Embryonic facial prominence (tissue), 1 donor: Measurements from ENCODE around the gene S1PR4.
"Not testable (repeated sequence)": the region's sequence is repeated elsewhere in the genome, so short reads cannot be mapped to it uniquely, and the experiment has no call there.

Experiments used
- DNase-seq: peaks from one replicate; pipeline ENCODE4 v3.0.0-alpha.2; 2016; ENCODE audit errors: extremely low spot score

S1PR4 gene

DNA sequence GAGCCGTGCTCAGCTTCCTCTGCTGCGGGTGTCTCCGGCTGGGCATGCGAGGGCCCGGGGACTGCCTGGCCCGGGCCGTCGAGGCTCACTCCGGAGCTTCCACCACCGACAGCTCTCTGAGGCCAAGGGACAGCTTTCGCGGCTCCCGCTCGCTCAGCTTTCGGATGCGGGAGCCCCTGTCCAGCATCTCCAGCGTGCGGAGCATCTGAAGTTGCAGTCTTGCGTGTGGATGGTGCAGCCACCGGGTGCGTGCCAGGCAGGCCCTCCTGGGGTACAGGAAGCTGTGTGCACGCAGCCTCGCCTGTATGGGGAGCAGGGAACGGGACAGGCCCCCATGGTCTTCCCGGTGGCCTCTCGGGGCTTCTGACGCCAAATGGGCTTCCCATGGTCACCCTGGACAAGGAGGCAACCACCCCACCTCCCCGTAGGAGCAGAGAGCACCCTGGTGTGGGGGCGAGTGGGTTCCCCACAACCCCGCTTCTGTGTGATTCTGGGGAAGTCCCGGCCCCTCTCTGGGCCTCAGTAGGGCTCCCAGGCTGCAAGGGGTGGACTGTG, 1.2 kb downstream of the S1PR4 start:
- no peak for DNase-seq

- DNase-seq: no peak
These were observed 5.4 kb downstream of the S1PR4 start for GRCh38 chr19:3183721-3184641.

- DNase-seq: peak; percentile 52
These were observed 6.4 kb downstream of the S1PR4 start for GRCh38 chr19:3184847-3185460.

- peak; percentile 88 for DNase-seq
These were observed 7.0 kb downstream of the S1PR4 start, which contains the start of gene NCLN for GRCh38 chr19:3185461-3186159. Gene NCLN (plus strand): TSS chr19:3185930. CDS start chr19:3186031, 101 bp downstream.

GRCh38 chr19:3186160-3186688, 7.7 kb downstream of the S1PR4 start:
- no peak for DNase-seq

DNA sequence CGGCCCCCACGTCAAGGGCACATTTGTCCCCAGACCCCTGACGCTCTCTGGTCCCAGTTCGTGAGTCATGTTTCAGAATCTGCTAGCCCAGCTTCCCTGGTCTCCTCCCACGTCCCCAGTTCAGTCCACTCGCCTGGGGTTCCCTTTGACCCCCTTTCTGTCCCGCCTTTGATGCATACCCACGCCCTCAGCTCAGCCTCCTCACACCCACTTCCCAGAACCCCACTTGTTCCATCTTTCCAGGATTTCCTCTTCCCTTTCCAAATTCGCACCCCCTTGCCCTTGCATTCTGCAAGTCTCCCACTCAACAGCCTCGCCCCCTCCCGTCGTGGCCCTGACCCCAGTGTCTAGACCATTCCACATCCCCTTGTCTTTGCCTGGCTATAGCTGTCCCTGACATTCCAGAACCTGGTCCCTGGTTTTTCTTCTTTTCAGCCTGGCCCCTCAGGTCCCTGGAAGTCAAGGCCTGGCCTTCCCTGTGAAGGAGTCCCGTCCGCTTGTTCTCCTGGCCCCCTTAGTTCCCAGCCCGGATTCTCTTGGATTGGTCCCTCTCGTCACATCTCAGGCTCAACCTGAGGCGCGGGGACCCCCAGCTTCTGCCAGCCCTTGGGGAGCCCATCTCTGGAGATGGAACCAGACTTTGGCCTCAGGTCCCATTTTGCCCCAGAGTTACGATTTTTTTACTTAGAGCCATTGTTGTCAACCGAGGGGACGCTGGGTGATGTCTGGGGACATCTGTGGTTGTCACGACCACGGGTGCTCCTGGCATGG, 8.5 kb downstream of the S1PR4 start:
- no peak for DNase-seq

DNA sequence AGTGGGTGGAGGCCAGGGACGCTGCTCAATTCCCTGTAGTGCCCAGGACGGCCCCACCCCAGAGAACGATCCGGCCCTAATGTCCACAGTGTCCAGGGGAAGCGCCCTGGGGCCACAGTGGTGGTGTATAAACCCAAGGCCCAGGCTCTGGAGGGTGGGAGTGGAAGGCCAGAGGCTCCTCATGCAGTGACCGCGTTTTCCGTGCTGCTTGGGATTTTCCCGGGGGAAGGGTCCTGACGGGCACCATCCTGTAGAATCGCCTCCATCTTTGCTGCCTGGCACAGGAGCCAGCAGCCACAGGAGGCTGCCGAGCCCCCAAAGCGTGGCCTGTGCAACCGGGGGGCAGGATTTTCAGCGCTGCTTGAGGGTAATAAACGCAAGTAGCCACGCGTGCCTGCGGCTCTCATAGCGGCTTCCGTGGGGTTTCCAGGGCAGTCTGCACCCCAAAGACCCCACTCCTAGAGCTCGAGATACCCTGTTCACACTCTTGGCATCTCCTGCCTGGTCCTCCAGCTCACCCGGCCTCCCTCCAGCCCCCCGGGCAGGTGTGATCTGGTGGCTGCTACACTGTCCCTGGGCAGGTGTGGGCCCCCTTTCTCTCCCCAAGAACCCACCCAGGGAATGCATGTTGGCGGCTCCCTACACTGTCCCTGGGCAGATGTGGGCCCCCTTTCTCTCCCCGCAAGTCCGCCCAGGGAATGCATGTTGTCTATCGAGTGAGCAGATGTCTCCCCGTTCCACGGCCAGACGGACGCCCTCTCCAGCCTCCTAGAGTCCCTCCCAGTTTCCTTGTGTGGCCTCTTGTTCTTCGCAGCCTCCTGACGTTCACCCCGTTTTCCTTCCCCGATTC, 9.3 kb downstream of the S1PR4 start:
- DNase-seq: no peak

DNA sequence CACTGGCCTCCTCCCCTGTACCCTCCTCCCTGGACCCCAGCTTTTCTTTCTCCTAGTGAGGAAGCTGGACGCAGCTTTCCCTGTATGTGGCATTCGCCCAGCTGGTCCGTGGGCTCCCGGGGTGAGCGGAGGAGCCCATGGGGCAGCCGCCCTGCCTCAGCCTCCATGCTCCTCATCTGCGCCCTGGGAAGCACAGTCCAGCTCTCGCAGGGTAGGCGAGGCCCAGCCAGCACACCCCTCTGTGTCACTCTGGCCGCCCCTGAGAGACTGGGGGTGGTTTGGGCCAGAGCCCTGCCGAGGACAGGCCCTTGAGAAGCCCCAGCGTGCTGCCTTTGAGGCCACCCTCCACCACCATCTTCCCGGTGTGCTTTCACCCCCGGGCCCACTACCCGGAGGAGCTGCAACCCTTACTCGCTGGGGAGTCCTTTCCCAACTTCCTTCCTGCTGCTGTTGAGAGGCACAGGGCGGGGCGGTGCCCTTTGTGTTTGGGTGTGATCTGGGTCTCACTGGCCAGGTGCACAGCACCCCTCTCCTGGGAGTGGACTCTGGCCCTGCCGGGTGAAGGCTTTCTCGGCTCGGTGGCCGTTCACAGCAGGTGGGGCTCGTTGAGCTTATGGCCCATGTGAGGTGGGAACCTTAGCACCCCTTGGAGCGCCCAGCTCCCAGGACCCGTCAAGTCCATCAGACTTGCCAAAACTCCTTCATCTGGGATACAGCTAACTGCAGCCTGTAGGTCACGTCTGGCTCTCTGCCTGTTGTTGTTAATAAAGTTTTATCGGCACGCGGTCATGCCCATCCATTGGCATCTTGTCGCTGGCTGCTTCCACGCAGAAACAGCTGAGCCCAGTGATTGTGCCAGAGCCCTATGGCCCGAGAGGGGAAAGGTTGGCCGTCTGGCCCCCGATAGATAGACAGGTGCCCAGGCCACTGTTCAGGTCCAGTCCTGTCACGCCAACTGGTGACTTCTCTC, 10.3 kb downstream of the S1PR4 start:
- no peak for DNase-seq

DNA sequence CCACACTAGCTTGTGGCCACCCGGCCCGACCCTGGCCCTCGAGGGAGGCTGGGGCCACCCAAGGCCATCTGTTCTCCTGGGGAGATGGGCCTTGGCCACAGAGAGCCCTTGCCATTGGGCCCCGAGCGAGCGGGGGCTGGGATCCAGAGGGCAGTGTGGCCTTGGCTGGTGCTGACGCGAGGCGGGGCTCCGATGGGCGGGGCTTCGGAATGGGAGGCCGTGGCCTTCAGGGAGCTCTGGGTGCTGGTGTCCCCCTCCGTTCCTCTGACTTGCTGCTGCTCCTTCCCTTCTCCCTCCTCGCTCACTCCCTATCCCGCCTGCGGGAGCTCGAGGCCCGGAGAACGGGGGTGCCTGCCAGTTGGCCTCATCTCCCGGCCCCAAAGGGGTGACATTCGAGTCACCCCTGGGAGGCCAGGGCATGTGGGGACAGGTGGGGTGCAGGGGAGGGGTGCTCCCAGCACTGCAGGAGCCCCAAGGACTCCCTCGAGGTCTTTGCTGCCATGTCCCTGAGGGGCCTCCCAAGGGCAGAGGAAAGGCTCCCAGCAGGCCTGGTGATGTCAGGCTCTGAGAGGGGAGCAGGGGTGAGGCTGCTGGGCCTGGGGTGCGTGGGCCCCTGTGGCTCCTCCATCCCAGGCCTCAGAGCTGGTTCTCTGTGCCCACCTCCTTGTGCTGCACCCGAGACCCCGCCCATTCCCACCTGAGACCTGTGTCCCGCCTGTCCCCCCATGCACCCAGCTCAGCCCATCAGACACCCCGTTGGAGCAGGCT, 11.3 kb downstream of the S1PR4 start:
- no peak for DNase-seq

GRCh38 chr19:3190470-3190770, 11.9 kb downstream of the S1PR4 start:
- no peak for DNase-seq

DNA sequence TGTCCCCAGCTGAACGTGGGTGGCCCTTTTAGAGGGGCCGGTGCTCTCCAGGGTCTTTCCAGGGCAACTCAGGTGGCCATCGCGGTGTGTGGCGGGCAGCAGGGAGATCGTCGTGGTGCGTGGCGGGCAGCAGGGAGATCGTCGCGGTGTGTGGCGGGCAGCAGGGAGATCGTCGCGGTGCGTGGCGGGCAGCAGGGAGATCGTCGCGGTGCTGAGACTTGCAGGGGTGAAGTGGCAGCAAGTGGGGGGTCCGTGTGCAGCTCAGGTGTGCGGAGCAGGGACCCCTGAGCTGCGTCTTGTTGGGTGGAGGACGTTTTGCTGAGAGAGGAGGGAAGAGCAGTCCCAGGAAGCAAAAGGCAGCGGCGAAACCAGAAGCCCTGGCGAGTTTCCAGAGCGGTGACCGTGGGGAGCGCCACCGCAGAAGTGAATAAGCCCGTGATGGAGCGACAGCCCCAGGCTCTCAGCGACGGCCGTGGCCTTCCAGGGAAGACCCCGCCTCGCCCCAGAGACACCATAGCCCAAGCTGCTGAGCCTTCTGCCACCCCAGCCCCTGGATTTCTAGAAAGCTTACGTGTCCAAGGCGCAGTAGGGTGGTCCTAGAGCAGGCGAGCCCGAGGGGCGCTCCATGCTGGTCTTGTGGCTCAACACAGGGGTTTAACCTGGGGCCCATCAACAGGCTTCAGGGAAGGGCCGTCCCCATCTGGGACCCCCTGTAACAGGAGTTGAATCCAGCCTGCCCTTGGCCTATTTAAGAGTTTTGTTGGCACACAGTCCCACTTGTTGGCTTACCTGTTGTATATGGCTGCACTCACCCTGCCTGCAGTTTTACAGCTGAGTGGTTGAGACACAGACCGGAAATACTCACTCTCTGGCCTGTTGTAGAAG, 12.6 kb downstream of the S1PR4 start:
- no peak for DNase-seq

DNA sequence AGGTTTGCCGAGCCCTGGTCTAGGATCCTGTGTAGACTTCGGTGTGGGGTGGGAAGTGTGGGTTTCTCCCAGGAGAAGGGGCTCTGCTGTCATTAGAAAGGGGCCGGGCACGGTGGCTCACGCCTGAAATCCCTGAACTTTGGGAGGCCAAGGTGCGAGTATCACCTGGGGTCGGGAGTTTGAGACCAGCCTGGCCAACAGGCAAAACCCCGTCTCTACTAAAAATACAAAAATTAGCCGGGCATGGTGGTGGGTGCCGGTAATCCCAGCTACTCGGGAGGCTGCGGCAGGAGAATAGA, 13.2 kb downstream of the S1PR4 start:
- not testable (repeated sequence) for DNase-seq

GRCh38 chr19:3192228-3192635, 13.7 kb downstream of the S1PR4 start:
- DNase-seq: no peak

- DNase-seq: no peak
These were observed 14.1 kb downstream of the S1PR4 start for GRCh38 chr19:3192684-3193083.

DNA sequence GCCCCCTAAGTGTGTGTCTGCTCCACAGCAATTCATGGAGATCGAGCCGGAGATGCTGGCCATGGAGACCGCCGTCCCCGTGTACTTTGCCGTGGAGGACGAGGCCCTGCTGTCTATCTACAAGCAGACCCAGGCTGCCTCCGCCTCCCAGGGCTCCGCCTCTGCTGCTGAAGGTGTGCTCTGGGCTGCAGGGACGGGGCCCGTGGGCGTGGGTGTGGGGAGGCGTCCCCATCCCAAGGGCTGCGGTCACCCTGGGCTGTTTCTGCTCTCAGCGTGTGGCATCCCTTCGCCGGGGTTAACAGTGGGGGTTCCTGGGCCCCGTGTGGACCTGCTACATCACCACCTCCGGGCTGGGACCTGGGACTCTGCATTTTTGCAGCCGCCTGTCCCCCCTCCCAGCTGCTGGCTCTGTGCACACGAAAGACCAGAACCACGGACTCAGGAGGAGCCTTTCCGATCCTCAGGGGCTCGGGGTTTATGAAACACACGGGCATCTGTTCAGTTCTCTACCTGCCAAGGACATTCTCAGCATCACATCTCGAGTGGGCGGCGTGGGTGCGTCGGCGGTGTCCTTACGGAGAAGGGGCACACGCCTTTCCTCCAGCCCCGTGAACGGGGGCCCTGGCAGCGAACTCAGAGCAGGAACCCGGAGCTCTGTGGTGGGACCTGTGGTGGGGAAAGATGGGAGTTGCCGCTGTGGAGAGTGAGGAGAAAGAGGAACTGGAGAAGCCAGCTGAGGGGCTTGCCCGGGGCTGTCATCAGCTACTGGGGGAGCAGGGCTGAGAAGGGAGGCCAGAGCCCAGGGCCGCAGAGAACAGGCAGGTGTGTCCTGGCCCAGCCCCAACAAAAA, 14.9 kb downstream of the S1PR4 start:
- no peak for DNase-seq
